GM19452 (cell line): Measurements from ENCODE around the gene ZNF526.

ENCODE experiments used
- ATAC-seq: cut with Tn5 transposase; IDR thresholded peaks from one replicate; pipeline ENCODE4 v1.9.1; 2021; ENCODE audit not compliant: unreplicated experiment

ZNF526 gene

GRCh38 chr19:42196011-42197001, 23.8 kb upstream of the ZNF526 start:
- ATAC-seq: no peak

- no peak for ATAC-seq
These were observed 22.7 kb upstream of the ZNF526 start for GRCh38 chr19:42197375-42197817.

GRCh38 chr19:42198676-42199439, 21.3 kb upstream of the ZNF526 start:
- ATAC-seq: peak; percentile 53

- peak; percentile 45 for ATAC-seq
These were observed 20.5 kb upstream of the ZNF526 start for GRCh38 chr19:42199440-42200115.

GRCh38 chr19:42200116-42200715, 19.9 kb upstream of the ZNF526 start:
- no peak for ATAC-seq

GRCh38 chr19:42201489-42202289, 18.4 kb upstream of the ZNF526 start:
- ATAC-seq: no peak

GRCh38 chr19:42202290-42202880, 17.7 kb upstream of the ZNF526 start:
- ATAC-seq: no peak

- ATAC-seq: no peak
These were observed 16.4 kb upstream of the ZNF526 start for GRCh38 chr19:42203700-42204099.

- ATAC-seq: no peak
These were observed 15.4 kb upstream of the ZNF526 start for GRCh38 chr19:42204664-42205063.

GRCh38 chr19:42206871-42207755, 13.0 kb upstream of the ZNF526 start:
- no peak for ATAC-seq

GRCh38 chr19:42207767-42208271, 12.3 kb upstream of the ZNF526 start:
- ATAC-seq: no peak

- no peak for ATAC-seq
These were observed 11.5 kb upstream of the ZNF526 start for GRCh38 chr19:42208612-42209011.

- no peak for ATAC-seq
These were observed 7.2 kb upstream of the ZNF526 start for GRCh38 chr19:42212886-42213285.

- ATAC-seq: no peak
These were observed 5.2 kb upstream of the ZNF526 start for GRCh38 chr19:42214810-42215485.

- ATAC-seq: peak; percentile 11
These were observed 3.2 kb upstream of the ZNF526 start for GRCh38 chr19:42216653-42217519.

GRCh38 chr19:42217520-42218437, 2.3 kb upstream of the ZNF526 start, which contains the start of gene DEDD2:
DEDD2 (minus strand) TSS chr19:42217677; CDS start chr19:42217007, 670 bp downstream.
- ATAC-seq: peak; percentile 68
